Stimulated activated effector memory CD8-positive, alpha-beta T cell treated with anti-CD3 and anti-CD28 coated beads, Interleukin-12 subunit alpha, Interleukin-12 subunit beta, amount 100 ng/mL, for 72 hours (primary cell): ENCODE results near the gene STK32C.
"Not testable (repeated sequence)": the region's sequence is repeated elsewhere in the genome, so short reads cannot be mapped to it uniquely, and the experiment has no call there.

Experiments used
- ATAC-seq: fragments of 150-1000 bp; cut with Tn5 transposase; 2 replicates; pipeline ENCODE4 v1.10.0; 2021
- DNase-seq, 2 donors: peaks; one replicate each; pipeline ENCODE4 v3.0.0; 2021 to 2022; ENCODE audit warnings: low spot score in 2 of 2
- H3K27ac Mint-ChIP-seq: one replicate; pipeline ENCODE4 v1.8.0; 2022; ENCODE audit warnings: mild to moderate bottlenecking, mixed read lengths
- H3K36me3 Mint-ChIP-seq: one replicate; pipeline ENCODE4 v1.8.0; 2022; ENCODE audit warnings: mild to moderate bottlenecking, mixed read lengths
- H3K4me1 Mint-ChIP-seq: one replicate; pipeline ENCODE4 v1.8.0; 2022; ENCODE audit warnings: mixed read lengths
- H3K4me3 Mint-ChIP-seq: one replicate; pipeline ENCODE4 v1.8.0; 2022; ENCODE audit warnings: mild to moderate bottlenecking, mixed read lengths
- H3K9me3 Mint-ChIP-seq: one replicate; pipeline ENCODE4 v1.8.0; 2022; ENCODE audit warnings: mixed read lengths

Gene STK32C

DNA sequence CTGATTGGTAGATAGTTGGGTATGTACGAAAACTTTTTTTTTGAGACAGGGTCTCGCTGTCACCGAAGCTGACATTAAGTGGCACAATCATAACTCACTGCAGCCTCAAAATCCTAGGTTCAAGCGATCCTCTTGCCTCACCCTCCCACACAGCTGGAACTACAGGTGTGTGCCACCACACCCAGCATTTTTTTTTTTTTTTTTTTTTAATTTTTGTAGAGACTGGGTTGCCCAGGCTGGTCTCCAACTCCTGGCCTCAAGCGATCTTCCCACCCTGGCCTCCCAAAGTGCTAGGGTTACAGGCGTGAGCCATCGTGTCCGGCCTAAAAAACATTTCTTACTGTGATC, 22.7 kb upstream of the STK32C start:
- H3K4me3 Mint-ChIP-seq = peak overlapping the region; percentile 85
- no peaks in the 10 kb centered on the region for H3K9me3 Mint-ChIP-seq
- peaks cover 70% of the 10 kb centered on the region for H3K36me3 Mint-ChIP-seq
- peaks cover 67% of the 10 kb centered on the region for H3K4me1 Mint-ChIP-seq
- peak overlapping the region; percentile 96 for H3K27ac Mint-ChIP-seq
- DNase-seq (no peak), ATAC-seq (no peak)

DNA sequence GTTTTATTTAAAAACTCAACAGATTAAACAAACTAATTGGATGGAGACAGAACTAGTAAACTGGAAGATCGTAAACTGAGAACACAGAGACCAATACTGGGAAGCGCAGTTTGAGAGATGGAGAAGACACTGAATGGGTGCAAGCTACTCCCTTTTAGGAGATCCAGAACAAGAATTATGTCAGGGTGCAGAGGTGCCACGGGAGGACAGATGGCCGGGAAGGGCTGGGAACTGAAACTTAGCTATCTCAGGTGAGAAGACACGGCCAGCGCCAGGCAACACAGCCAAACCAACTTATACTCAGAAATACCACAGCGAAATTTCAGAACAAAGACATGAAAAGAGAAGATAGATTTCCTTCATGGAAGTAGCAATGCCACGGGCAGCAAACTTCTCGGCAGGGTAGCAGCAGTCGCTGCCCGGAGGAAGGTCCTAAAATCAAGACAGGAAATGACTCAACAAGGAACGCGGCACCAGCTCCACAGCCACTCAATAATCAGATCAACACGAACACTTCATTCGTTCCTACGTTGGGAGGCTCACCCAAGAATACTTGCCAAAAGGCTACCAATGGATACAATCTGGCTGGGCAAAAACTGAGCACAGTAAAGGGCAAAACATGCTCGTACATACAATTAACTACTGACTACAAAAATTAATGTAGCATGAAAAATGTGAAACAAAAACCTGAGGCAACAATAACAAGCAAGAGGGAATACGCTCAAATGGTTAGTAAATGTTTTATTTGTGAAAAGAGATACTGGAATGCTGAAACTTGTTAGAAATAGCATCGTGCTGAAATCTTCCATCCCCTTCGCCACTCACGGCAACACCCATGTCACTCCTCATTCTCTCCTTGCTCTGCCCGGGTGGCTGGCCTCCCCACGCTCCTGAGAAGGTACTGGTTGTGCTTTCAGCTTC, 22.1 kb upstream of the STK32C start:
- Mint-ChIP-seq H3K4me3 (peak overlapping the region; percentile 85), H3K4me1 (peaks cover 71% of the 10 kb centered on the region), H3K27ac (peak overlapping the region; percentile 96), H3K9me3 (no peaks in the 10 kb centered on the region), H3K36me3 (peaks cover 70% of the 10 kb centered on the region)
- peak in 1 of 2 donors; percentile 67 for DNase-seq
- peak; percentile 35 for ATAC-seq

DNA sequence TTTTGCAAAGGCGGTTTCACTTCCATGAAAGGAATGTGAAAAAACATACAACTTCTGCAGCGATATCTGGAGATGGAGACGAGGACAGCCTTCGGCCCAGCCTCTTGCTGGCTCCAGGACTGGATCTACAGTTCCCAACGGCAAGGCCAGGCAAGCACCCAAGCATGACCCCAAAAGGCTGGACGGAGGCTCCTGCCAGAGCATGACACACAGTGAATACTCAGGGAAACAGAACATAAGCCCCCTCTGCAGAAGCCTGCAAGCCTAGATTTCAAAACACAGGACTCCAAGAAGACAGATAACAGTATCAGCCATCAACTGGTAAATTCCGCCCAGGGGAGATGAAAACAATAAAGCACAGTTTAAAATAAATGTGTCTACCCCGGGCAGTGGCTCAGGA, 21.0 kb upstream of the STK32C start:
- H3K4me3 Mint-ChIP-seq = peak overlapping the region; percentile 85
- no peaks in the 10 kb centered on the region for H3K9me3 Mint-ChIP-seq
- DNase-seq (no peak), ATAC-seq (no peak)
- no peak overlapping the region for H3K27ac Mint-ChIP-seq
- H3K36me3 Mint-ChIP-seq = peaks cover 70% of the 10 kb centered on the region
- H3K4me1 Mint-ChIP-seq = peaks cover 79% of the 10 kb centered on the region

GRCh38 chr10:132328106-132328505, 20.4 kb upstream of the STK32C start:
- ATAC-seq (no peak), DNase-seq (no peak)
- Mint-ChIP-seq H3K4me3 (peak overlapping the region; percentile 85), H3K4me1 (peaks cover 80% of the 10 kb centered on the region), H3K9me3 (no peaks in the 10 kb centered on the region), H3K27ac (no peak overlapping the region), H3K36me3 (peaks cover 65% of the 10 kb centered on the region)

DNA sequence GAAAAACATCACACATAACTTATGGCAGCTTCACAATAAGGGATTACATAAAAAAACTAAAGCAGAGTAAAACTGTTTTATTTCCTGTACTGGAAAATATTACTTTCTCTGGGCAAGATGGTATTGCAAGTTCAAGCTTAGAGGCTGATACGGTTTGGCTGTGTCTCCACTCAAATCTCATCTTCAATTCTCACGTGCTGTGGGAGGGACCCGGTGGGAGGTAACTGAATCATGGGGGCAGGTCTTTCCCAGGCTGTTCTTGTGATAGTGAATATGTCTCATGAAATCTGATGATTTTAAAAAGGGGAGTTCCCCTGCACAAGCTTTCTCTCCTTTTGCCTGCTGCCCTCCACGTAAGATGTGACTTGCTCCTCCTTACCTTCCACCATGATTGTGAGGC, 19.2 kb upstream of the STK32C start:
- H3K4me1 Mint-ChIP-seq = peaks cover 77% of the 10 kb centered on the region
- peaks cover 55% of the 10 kb centered on the region for H3K36me3 Mint-ChIP-seq
- H3K27ac Mint-ChIP-seq = peak overlapping the region; percentile 59
- ATAC-seq = no peak
- H3K4me3 Mint-ChIP-seq = peak overlapping the region; percentile 1
- H3K9me3 Mint-ChIP-seq = no peaks in the 10 kb centered on the region
- no peak for DNase-seq

DNA sequence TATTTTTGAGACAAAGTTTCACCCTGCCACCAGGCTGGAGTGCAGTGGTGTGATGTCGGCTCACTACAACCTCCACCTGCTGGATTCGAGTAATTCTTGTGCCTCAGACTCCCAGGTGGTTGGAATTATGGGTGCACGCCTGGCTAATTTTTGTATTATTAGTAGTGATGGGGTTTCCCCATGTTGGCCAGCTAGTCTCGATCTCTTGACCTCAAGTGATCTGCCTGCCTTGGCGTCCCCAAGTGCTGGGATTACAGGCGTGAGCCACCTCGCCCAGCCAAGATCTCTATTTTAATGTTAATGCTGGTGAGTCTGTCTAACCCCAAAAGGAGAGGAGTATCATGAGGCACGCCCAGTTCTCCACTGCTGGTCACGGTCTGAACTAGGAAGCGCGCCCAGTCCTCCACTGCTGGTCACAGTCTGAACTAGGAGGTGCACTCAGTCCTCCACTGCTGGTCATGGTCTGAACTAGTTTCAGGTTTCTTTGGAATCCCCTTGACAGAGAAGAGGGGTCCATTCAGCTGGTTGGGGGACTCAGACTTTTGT, 18.7 kb upstream of the STK32C start:
- Mint-ChIP-seq H3K4me3 (no peak overlapping the region), H3K9me3 (no peaks in the 10 kb centered on the region), H3K36me3 (peaks cover 49% of the 10 kb centered on the region), H3K4me1 (peaks cover 72% of the 10 kb centered on the region), H3K27ac (peak overlapping the region; percentile 59)
- ATAC-seq (no peak), DNase-seq (no peak)

GRCh38 chr10:132324186-132324585, 16.4 kb upstream of the STK32C start:
- Mint-ChIP-seq H3K27ac (no peak overlapping the region), H3K4me3 (no peak overlapping the region), H3K4me1 (peaks cover 74% of the 10 kb centered on the region), H3K36me3 (peaks cover 27% of the 10 kb centered on the region), H3K9me3 (no peaks in the 10 kb centered on the region)
- no peak for DNase-seq
- no peak for ATAC-seq

DNA sequence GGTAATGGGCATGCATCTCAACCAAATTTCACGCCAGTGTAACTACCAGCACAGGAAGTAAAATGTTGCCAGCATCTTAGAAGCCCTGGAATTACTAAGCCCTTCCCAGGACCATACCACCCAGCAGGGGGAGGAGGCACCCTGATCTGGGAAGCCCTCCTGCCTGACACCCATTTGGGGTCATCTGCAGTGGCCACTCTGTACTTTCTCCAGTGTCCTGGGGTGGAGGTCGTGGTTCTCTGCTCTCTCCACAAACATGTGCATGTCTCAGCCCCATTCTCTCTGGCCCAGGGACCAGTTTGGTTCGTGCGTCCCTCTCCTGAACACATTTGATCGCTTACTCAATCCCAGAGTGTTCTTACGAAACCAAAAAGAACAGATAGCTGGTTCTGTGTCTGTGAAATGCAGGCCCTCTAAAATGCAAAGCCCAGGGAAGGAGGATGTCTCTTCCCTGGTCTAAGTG, 14.9 kb upstream of the STK32C start:
- H3K27ac Mint-ChIP-seq = no peak overlapping the region
- H3K4me3 Mint-ChIP-seq = no peak overlapping the region
- H3K4me1 Mint-ChIP-seq = peaks cover 60% of the 10 kb centered on the region
- ATAC-seq (no peak), DNase-seq (no peak)
- H3K9me3 Mint-ChIP-seq = no peaks in the 10 kb centered on the region
- H3K36me3 Mint-ChIP-seq = peaks cover 14% of the 10 kb centered on the region

- ATAC-seq (no peak), DNase-seq (no peak)
- H3K27ac Mint-ChIP-seq = peak overlapping the region; percentile 43
- no peaks in the 10 kb centered on the region for H3K9me3 Mint-ChIP-seq
- H3K4me3 Mint-ChIP-seq = no peak overlapping the region
- peaks cover 5% of the 10 kb centered on the region for H3K36me3 Mint-ChIP-seq
- H3K4me1 Mint-ChIP-seq = peaks cover 51% of the 10 kb centered on the region
These were observed 14.0 kb upstream of the STK32C start for GRCh38 chr10:132321726-132322125.

DNA sequence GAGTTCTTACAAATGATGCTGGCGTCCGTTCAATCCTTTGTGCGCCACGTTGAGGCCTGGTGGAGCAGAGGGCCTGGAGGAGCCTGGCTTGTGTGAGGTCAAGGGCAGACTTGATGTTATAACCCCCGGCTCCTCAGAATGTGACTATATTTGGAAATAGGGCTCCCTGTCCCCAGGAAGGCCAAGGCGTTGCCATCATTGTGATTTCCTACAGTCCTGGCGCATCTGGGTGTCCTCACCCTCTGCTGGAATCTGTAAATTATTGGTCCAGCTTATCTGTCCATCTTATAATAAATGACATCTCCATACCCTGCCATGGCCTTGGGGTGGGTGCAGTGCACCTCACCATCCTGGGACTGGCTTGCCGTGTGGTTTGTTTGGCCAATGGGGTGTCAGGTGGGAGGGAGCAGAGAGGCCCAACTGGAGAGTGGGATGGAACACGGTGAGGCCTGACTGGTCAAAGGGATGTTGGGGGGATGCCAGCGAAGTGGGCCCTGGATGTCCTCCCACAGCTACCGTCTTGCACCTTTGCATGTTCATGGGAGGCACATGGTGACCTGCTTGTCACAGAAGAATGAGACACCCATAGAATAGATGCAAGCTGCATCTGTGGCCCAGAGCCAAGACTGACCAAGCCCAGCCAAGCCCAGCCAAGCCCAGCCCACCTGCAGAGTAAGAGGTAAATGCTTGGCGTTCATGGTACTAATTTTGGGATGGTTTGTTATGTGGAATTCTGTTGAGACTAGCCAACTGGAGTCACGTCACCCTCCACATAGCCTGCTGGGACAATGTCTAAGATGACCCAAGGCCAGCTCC, 13.1 kb upstream of the STK32C start:
- Mint-ChIP-seq H3K27ac (peak overlapping the region; percentile 84), H3K36me3 (no peaks in the 10 kb centered on the region), H3K4me3 (peak overlapping the region; percentile 60), H3K9me3 (no peaks in the 10 kb centered on the region), H3K4me1 (peaks cover 45% of the 10 kb centered on the region)
- DNase-seq (no peak), ATAC-seq (peak; percentile 2)

DNA sequence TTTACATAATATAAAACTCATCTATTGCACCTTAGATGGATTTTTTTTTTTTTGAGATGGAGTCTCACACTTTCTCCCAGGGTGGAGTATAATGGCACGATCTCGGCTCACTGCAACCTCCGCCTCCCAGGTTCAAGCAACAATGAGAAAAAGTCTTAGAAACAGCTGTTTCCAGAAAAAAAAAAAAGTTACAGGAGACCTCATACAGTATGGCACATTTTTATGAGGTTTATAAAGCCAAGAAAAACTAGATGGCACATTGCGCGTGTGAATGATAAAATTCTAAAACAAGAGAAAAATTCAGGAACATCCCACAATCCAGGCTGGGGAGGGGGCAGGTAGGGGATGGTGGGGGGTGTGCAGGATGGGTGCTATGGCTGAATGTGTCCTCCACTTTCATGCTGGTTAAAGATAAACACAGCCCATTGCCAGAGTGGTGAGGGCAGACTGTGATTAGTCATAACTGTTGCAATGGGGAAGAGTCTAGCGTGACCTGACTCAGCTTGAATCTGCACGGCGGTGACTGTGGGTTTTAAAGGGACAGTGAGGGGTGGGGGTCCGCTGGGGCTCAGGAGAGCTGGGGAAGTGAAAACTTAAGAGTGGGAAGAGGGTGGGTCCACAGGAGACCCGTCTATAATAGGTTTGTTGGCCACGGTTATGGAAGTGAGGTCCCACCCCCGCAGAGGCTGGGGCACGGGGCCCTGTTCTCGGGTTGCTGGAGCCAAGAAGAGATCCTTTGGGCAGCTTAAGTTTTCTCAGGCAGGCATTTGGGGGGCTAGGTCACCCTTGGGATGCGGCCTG, 12.3 kb upstream of the STK32C start:
- peak overlapping the region; percentile 84 for H3K27ac Mint-ChIP-seq
- no peaks in the 10 kb centered on the region for H3K36me3 Mint-ChIP-seq
- peak overlapping the region; percentile 60 for H3K4me3 Mint-ChIP-seq
- ATAC-seq = peak; percentile 100
- DNase-seq = peak in 1 of 2 donors; percentile 78
- H3K9me3 Mint-ChIP-seq = no peaks in the 10 kb centered on the region
- peaks cover 43% of the 10 kb centered on the region for H3K4me1 Mint-ChIP-seq

- not testable (repeated sequence) for ATAC-seq, DNase-seq, H3K27ac Mint-ChIP-seq, H3K9me3 Mint-ChIP-seq, H3K4me3 Mint-ChIP-seq, H3K36me3 Mint-ChIP-seq
- peaks cover 21% of the 10 kb centered on the region for H3K4me1 Mint-ChIP-seq
These were observed 9.7 kb upstream of the STK32C start for GRCh38 chr10:132317477-132317876.

DNA sequence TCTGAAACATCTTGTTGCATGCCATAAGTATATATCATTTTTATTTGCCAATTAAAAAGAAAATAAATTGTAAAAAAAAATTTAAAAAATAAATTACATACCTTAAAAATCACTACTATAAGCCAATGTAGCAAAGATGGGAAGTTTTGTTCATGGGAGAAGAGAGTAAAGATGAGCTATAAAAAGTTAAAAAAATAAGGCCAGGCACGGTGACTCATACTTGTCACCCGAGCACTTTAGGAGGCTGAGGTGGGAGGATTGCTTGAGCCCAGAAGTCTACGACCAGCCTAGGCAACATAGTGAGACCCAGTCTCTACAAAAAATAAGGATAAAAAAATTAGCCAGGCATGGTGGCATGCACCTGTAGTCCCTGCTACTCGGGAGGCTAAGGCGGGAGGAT, 8.4 kb upstream of the STK32C start:
- Mint-ChIP-seq H3K36me3 (no peaks in the 10 kb centered on the region), H3K4me3 (no peak overlapping the region), H3K4me1 (peaks cover 25% of the 10 kb centered on the region), H3K27ac (no peak overlapping the region), H3K9me3 (peaks cover 4% of the 10 kb centered on the region)
- DNase-seq (no peak), ATAC-seq (no peak)

GRCh38 chr10:132314881-132315280, 7.1 kb upstream of the STK32C start:
- H3K4me3 Mint-ChIP-seq, ATAC-seq: not testable (repeated sequence)
- peaks cover 24% of the 10 kb centered on the region for H3K4me1 Mint-ChIP-seq

GRCh38 chr10:132314336-132314735, 6.6 kb upstream of the STK32C start:
- peaks cover 4% of the 10 kb centered on the region for H3K9me3 Mint-ChIP-seq
- ATAC-seq (no peak), DNase-seq (no peak)
- H3K4me1 Mint-ChIP-seq = peaks cover 19% of the 10 kb centered on the region
- no peak overlapping the region for H3K4me3 Mint-ChIP-seq
- no peaks in the 10 kb centered on the region for H3K36me3 Mint-ChIP-seq
- H3K27ac Mint-ChIP-seq = no peak overlapping the region

More at GRCh38 chr10:132314881-132315280, 7.1 kb upstream of the STK32C start:
- H3K9me3 Mint-ChIP-seq, H3K27ac Mint-ChIP-seq, DNase-seq, H3K36me3 Mint-ChIP-seq: not testable (repeated sequence)
